H1 (cell line): ENCODE results near the gene POLRMT. TPM values are rescaled to one million over a fixed set of nuclear protein-coding genes. Genes with fewer than 3 reads are reported as not detected.

Experiments used
- CEBPB ChIP-seq: IDR thresholded peaks from 2 replicates; pipeline ENCODE4 v1.6.1; 2012; ENCODE audit warnings: low read depth, low read length
- CTBP2 ChIP-seq: IDR thresholded peaks from 2 replicates; pipeline ENCODE4 v1.7.0; 2011; ENCODE audit warnings: borderline replicate concordance, mild to moderate bottlenecking, moderate library complexity, mixed read lengths, low read length; ENCODE audit not compliant: insufficient read depth, insufficient read length
- CTCF ChIP-seq, 3 experiments: IDR thresholded peaks; 1 replicate in 2 of 3; 2 replicates in 1 of 3; pipeline versions ENCODE4 v1.5.1 to v1.6.1; 2011; ENCODE audit warnings: low read length in 3 of 3, mild to moderate bottlenecking in 3 of 3, inconsistent platforms in 2 of 3, low read depth in 1 of 3, moderate library complexity in 1 of 3; ENCODE audit not compliant: insufficient read depth in 1 of 3; ENCODE audit errors: control extremely low read depth in 1 of 3
- PHF8 ChIP-seq: fragments of 200-600 bp; sonication (generic); conservative IDR thresholded peaks from 2 replicates; pipeline ENCODE4 v1.7.1; 2012; ENCODE audit warnings: low read depth, mild to moderate bottlenecking, inconsistent platforms, low read length, moderate library complexity
- SRF ChIP-seq: IDR thresholded peaks from 2 replicates; pipeline ENCODE4 v1.6.1; 2011; ENCODE audit warnings: mild to moderate bottlenecking, low read depth, low read length, moderate library complexity
- ZNF274 ChIP-seq: IDR thresholded peaks from 2 replicates; pipeline ENCODE4 v1.7.0; 2012; ENCODE audit warnings: low read length, borderline replicate concordance; ENCODE audit errors: extremely low read depth
- polyA plus RNA-seq, 7 experiments: library from polyadenylated mRNA; depleted of rRNA in 3 of 7; stranded (reverse) in 5 of 7; unstranded in 2 of 7; fragments of >200 nt in 5 of 7; fragments of 200-250 nt in 2 of 7; gene quantifications; 1 replicate in 5 of 7; 2 replicates in 1 of 7; 4 replicates in 1 of 7; pipeline versions ENCODE4 v1.2.1 to v1.2.3, GENCODE V29; 2011 to 2013; ENCODE audit warnings: missing spikeins in 2 of 7, mixed read lengths in 2 of 7
- total RNA-seq: library from RNA; stranded (reverse); fragmentation: NEBNext Ultra II Directional; extraction: Animal tissue kit (Norgen Biotek cat#: 25700); gene quantifications from 2 replicates; pipeline ENCODE4 v1.2.1, GENCODE V29; 2021

POLRMT gene
- total and polyA plus RNA-seq, 2 of the 8 experiments (the other 6 are each of a cell fraction or from before 2014, with no cell fraction given), result 93.0 to 111 TPM

DNA sequence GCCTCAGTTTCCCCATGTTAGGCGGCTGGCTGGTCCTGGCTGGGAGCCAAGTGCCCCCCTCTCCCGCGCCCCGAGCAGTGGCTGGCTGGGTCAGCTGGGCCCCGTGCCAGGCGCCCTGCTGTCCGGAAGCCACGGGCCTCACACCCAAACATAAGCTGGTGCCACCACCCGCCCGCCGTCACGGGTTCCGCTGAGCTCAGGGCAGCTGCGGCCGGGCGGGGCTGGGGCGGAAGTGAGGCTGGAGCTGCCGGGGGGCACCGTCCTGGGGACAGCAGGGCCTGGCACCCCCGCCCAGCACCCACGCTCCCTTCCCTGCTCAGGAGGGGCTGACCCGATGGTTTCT lies 24.4 kb downstream of the POLRMT start (continued):
- TF ChIP-seq CTCF (IDR thresholded peaks at IDR 0.05; ENCODE audit: control extremely low read depth in 1 of 3, insufficient read depth in 1 of 3, low read depth in 1 of 3, low read length in 3 of 3) (no peak), CEBPB (no peak), CTBP2 (no peak), PHF8 (no peak), SRF (no peak), ZNF274 (no peak)
